Pulmonary artery endothelial cell (primary cell): ENCODE measurements around the gene GYS1. TPM values are rescaled to one million over a fixed set of nuclear protein-coding genes. Genes with fewer than 3 reads are reported as not detected.

Experiments
- DNase-seq: peaks from one replicate; pipeline ENCODE4 v3.0.0-alpha.2; 2011; ENCODE audit warnings: low read depth, low spot score
- total RNA-seq: library from RNA; depleted of rRNA; stranded (reverse); fragments of >200 nt; gene quantifications from 2 replicates; pipeline ENCODE4 v1.2.3, GENCODE V29; 2014

The GYS1 gene
- total RNA-seq, 1 donor from 2014 or later, result 30.3 TPM

- peak; percentile 86 for DNase-seq
Measured at GRCh38 chr19:48965040-48965805, 27.9 kb downstream of the GYS1 start, which contains the start of gene FTL. FTL (plus strand) TSS chr19:48965309; CDS start chr19:48965508, 199 bp downstream.

- no peak for DNase-seq
Measured at GRCh38 chr19:48964205-48965039, 28.7 kb downstream of the GYS1 start.

GRCh38 chr19:48963371-48964204 is 29.5 kb downstream of the GYS1 start:
- no peak for DNase-seq

- no peak for DNase-seq
Measured at GRCh38 chr19:48962849-48963165, 30.3 kb downstream of the GYS1 start.

GRCh38 chr19:48962029-48962848 is 30.9 kb downstream of the GYS1 start:
- no peak for DNase-seq

GRCh38 chr19:48961673-48962028 is 31.5 kb downstream of the GYS1 start:
- DNase-seq, result no peak

- no peak for DNase-seq
Measured at GRCh38 chr19:48961051-48961649, 32.0 kb downstream of the GYS1 start.

- DNase-seq, result no peak
Measured at GRCh38 chr19:48959341-48960239, 33.5 kb downstream of the GYS1 start.

- DNase-seq, result no peak
Measured at GRCh38 chr19:48958006-48958405, 35.1 kb downstream of the GYS1 start.

GRCh38 chr19:48955308-48955958 is 37.7 kb downstream of the GYS1 start:
- no peak for DNase-seq

- DNase-seq, result peak; percentile 85
Measured at GRCh38 chr19:48954595-48955307, 38.4 kb downstream of the GYS1 start, which contains the start of gene BAX. BAX (plus strand) TSS chr19:48954875; CDS start chr19:48954929, 54 bp downstream.

- DNase-seq, result no peak
Measured at GRCh38 chr19:48953990-48954594, 39.0 kb downstream of the GYS1 start.

GRCh38 chr19:48953141-48953540 is 40.0 kb downstream of the GYS1 start:
- no peak for DNase-seq

- DNase-seq, result no peak
Measured at GRCh38 chr19:48950830-48951519, 42.1 kb downstream of the GYS1 start.

GRCh38 chr19:48950159-48950558 is 43.0 kb downstream of the GYS1 start:
- DNase-seq, result no peak

GRCh38 chr19:48947258-48947542 is 45.9 kb downstream of the GYS1 start:
- DNase-seq, result no peak

- no peak for DNase-seq
Measured at GRCh38 chr19:48946463-48947257, 46.4 kb downstream of the GYS1 start.
